HG03558 (cell line): ENCODE data around the gene WFS1.

Experiments used
- ATAC-seq: cut with Tn5 transposase; IDR thresholded peaks from one replicate; pipeline ENCODE4 v1.9.1; 2021; ENCODE audit warnings: moderate number of reproducible peaks; ENCODE audit not compliant: unreplicated experiment; ENCODE audit errors: extremely low read depth

Gene WFS1

DNA sequence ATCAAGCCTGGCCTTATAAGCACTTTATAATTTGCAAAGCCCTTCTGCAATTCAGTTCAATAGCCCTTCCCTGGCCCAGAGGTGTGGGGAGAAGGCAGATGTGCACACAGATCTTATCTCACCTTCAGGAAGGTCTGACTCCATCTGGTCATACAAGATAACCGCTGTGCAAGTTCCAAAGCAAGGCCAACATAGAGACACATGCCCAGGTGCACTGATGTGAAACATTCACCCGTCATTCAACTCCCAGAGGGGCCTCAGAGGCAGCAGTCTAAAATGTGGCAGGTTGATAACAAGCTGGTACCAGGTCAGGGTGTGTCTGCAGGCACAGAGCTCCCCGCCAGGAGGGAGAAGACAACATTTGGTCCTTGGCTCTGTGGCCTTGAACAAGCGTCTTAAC is 10.9 kb upstream of the WFS1 start:
- ATAC-seq, result no peak

GRCh38 chr4:6259886-6260285 is 9.8 kb upstream of the WFS1 start:
- ATAC-seq, result no peak

DNA sequence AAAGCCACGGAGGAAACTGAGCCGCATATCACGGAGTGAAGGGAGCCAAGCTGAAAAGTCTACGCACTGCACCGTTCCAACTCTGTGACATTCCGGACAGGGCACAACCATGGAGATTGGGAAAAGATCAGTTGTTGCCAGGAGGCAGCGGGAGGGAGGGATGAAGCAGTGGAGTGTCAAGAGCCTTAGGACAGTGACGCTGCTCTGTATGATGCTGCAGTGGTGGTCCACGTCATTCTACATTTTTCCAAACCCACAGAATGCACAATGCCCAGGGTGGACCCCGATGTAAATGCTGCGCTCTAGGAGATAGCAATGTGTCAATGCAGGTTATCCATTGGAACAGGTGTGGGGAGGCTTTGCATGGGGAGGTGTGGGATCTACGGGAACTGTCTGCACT is 7.5 kb upstream of the WFS1 start:
- ATAC-seq, result no peak

- ATAC-seq, result no peak
Measured at GRCh38 chr4:6262847-6263487, 6.7 kb upstream of the WFS1 start.

DNA sequence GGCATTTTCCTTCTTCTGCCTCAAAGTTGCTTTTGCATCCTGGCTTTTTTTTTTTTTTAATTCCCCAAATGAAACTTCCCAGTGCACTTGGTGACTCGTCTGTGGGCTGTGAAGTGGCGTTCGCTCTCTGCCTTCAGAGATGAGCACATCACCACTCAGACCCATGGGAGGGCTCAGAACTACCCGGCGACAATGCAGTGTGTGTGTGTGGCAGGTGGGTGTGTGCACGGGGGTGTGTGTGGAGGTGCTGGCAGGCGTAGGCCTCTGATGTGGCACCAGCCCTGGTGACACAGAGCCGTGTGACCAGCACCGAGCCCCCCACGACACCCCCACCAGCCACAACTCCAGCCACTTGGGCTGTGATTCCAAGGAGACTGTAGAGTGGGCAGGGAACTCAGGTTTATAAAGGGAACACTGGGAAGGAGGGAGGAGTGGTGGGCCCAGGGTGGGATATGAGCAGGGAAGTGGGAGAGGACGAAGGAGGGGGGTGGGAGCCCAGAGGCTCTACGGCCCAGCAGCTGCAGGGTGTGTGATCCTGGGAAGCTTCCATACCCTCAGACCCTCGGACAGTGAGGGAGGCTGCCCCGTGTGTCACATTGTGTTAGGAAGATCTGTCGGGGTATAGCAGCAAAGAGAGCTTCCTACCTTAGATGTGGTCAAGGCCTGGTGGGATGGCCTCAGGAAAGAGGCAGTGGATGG is 6.0 kb upstream of the WFS1 start:
- ATAC-seq, result no peak

- ATAC-seq, result no peak
Measured at GRCh38 chr4:6264225-6264540, 5.5 kb upstream of the WFS1 start.

DNA sequence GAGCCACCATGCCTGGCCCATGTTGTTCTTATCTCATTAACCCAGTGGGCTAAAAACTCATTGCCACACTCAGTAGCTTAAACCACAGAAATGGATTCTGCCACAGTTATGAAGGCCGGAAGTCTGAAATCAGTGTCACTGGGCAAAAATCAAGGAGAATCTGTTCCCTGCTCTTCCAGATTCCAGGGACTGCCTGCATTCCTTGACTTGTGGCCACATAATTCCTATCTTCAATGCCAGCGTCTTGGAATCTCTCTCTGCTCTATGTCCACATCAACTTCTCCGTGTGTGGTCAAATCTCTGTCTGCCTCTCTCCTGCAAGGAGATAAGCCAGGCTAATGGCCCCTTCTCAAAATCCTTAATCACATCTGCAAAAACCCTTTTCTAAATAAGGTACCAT is 4.1 kb upstream of the WFS1 start:
- ATAC-seq, result no peak

DNA sequence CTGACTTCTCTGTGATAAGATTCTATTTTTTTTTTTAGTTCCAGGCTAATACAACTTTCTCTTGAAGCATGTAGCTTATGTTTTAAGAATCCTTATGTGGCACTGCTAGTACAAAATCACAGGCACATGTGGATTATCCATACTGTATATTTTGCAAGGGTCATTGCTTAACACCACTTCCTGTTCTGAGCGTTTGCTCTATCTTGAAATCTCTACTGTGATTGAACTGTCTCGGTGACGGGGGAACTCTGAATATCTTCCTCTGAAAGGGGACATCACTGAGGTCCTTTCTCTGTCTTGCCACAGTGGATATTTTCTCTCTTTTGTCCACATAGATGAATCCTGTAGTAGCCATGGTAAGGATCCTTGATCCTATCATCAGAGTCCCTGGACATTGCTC is 2.1 kb upstream of the WFS1 start:
- ATAC-seq, result no peak

GRCh38 chr4:6268650-6269615 is 717 bp upstream of the WFS1 start:
- ATAC-seq, result no peak

- ATAC-seq, result no peak
Measured at GRCh38 chr4:6270636-6271121, 1.0 kb downstream of the WFS1 start.

- ATAC-seq, result no peak
Measured at GRCh38 chr4:6271206-6271605, 1.6 kb downstream of the WFS1 start.

DNA sequence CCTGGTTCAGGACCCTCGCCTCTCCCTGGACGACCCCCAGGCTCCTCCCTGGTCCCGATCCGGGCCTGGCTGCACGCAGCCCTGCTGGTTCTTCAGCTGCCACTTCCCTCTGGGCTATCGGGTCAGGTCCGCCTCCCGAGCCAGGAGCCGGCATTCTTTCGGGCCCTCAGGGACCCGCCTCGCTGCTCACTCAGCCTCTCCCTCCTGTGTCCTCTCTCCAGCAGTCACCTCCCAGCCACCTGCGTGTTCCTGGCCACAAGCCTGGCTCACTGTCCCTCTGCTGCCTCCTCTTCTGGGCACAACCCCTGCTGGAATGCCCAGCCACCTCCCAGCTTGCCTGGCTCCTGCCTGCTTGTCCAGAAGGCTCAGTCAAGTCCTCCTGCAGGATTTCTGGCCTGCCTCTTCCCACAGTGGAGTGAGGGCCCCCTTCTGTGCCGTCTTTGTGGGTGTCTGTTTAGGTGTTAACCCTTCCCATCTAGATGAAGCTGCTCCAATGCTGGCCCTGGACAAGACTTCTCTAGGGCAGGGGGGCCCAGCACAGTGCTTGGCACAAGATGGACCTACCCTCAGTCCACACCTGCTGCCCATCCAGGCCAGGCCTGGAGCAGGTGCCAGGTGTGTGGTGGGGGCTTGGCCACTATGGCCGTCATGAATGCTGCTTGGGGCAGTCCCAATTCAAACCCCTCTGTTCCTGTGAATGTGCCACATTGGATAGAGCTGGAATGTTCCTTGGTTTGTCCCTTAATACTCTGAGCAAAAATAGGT is 2.2 kb downstream of the WFS1 start:
- ATAC-seq, result no peak

DNA sequence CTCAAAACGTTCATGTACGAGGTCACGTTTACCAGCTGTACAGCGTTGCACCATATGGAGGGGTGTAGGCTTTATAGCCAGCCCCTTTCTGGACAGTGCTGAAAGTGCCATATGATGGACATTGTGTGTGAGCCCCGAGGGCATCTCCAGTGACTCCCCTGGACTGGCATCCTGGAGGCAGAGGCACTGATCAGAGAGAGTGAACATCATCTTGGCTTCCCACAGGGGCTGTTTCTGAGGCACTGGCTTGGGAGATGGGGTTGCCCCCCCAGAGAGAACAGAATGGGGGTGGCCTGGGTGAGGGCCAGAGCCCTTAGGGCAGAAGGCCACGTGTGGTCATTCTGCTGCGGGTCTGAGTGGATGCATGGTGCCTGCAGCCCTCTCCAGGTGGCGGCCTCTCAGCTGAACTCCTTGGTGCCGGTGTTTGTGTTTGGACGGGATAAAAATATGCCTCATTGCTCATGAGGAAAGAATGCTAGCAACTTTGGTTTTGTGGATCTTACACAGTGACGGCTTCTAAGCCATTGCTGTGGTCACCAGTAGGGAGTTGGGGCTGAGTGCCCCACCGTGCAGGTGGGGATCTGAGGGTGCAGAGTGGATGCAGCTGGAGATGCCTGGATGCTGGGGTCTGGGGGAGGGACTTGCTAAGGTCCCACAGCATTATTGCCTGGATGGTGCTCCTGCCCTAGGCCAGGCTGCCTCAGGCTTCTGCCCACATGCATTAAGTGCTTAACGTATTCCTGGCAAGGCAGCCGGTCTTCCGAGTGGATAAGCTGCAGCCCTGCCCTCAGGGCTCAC is 3.4 kb downstream of the WFS1 start:
- ATAC-seq, result no peak

DNA sequence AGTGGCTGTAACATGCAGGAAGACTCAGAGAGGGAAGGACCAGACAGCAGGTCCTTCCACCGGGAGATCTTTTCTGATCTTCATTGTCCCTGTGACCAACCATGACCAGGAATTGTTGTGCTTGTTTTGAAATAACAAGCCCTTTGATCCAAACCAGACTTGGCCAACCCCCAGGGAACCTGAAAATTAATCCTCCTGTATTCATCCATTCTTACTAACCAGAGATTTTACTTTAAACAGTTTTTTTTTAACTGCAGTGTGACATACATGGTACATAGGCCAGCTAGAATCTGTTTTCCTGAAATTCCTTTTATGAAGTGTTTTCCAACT is 4.0 kb downstream of the WFS1 start:
- no peak for ATAC-seq

DNA sequence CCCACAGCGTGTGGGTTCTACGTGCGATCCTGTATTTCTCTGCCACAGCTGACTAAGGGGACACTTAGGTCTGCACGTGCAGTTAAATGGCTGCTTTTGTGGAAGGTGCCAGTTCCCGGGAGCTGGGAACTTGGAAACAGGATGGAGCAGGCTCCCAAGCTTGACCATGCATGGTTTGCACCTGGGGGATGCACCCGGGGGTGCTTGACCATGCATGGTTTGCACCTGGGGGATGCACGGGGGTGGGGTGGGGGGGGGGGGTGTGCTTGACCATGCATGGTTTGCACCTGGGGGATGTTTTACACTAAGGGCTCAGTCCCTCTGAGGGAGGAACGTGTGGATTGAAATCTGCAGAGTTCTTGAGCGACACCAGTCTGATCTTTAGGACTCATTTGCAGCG is 5.7 kb downstream of the WFS1 start:
- no peak for ATAC-seq

DNA sequence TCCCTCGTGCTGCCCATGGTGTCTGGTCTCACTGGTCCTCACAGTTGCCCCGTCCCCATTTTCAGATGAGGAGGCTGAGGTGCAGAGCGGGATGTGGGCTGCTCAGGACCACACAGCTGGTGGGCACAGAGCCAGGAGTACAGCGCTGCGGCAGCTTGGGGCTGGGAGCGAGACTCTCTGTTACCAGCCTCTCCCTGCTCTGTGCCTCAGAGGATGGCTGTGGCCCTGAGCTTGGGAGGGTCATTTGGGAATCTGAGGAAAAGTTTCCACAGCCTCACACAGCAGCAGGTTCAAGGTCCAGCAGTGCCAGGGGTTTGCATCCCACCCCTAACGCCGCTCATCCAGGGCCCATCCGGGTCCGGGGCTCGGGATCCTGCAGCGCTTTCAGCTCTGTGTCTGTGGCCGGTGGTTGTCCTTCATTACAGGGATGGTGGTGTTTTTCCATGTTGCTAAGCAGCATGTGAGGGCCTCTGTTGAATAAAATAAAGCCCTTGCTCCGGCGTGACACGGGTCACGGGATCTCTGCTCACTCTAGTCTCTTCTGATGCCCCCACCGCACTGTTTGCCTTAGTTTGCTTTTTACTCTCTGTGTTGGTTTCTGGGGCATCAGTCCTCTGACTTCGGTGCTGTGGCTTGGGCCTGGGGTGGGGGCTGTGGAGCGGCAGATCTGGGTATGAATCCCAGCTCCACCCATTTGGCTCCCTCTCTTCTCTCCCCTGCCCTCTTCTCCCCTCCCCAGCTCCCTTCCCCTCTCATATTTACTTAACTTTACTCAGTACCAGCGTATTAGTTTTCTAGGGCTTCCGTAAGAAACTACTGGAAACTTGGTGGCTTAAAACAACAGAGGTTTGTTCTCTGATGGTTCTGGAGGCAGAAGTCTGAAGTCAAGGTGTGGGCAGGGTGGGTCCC is 6.5 kb downstream of the WFS1 start:
- no peak for ATAC-seq

- ATAC-seq, result no peak
Measured at GRCh38 chr4:6277139-6277802, 7.6 kb downstream of the WFS1 start.
